Measurements from ENCODE around the gene MFSD12. TPM values are rescaled to one million over a fixed set of nuclear protein-coding genes. Genes with fewer than 3 reads are reported as not detected.

Gene MFSD12
- total RNA-seq, result 77.8 and 117 TPM in 2 replicates

DNA sequence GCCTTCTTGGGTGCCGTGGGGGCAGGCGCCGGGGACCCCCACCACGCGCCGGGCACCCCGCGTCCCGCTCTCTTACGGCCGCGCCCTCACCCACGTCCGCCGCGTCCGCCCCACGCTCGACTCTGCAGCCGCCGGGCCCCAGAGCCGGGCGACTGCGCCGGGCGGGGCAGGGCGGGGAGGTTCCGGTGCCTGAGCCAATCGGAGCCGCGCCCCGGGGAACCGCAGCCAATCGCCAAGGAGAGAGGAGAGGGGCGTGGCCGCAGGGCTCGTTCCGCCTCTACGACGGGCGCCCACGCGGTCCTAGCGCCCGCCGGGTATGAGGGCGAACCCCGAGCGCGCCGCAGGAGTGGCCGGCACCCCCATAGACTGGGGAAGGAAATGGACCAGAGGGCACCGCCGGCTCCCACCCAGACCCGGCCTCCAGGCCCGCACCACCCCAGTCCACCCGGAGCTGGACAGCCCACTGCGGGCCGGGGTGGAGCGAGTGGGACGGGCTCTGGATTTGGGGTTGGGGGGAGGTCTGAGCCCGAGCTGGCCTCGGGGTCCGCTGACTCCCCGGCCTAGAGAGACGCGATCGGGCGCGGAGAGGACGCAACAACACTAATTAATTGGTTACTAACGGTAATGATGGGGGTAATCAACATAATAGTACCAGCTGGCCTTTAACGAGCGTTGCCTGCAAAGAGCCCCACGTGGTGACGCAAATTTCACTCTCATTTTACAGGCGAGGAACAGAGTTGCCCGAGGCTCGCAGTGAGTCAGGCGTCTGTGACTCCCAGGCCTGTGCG, at the start of gene MFSD12:
Gene MFSD12, minus strand, starts transcription at position 126 of the 788 bp plus-strand sequence. CDS start 183 bp downstream, outside the sequence.

DNA sequence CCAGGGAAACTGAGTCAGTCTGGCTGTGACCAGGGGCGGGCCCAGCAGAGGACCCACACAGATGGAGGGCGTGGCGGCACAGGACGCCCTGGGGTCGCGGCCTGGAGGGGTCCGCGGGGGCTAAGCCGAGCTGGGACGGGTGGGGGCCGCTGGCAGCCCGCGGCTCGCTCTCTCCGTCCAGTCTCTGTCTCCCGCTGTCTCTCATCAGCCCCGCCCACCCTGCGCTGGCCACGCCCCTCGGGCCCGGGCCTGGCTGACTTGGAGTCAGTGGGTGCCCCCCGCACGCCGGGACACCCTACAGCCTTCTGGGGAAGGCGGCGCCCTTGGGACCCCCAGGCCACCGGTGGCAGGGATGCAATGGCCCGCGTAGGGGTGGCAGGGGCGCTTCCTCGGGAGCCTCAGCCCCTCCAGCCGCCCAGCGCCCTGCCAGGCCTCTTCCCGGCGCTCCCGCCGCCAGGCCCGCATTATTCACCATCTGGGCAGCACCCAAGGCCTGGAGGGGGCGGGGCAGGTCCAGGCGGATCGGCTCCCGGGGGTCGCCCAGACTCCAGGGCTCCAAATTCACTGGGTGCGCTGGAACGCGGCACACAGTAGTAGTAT, 49.4 kb upstream of the MFSD12 start, which contains the start of gene TBXA2R:
Gene TBXA2R, minus strand, starts transcription at position 186 of the 600 bp plus-strand sequence. CDS start 6,241 bp downstream, outside the sequence.

DNA sequence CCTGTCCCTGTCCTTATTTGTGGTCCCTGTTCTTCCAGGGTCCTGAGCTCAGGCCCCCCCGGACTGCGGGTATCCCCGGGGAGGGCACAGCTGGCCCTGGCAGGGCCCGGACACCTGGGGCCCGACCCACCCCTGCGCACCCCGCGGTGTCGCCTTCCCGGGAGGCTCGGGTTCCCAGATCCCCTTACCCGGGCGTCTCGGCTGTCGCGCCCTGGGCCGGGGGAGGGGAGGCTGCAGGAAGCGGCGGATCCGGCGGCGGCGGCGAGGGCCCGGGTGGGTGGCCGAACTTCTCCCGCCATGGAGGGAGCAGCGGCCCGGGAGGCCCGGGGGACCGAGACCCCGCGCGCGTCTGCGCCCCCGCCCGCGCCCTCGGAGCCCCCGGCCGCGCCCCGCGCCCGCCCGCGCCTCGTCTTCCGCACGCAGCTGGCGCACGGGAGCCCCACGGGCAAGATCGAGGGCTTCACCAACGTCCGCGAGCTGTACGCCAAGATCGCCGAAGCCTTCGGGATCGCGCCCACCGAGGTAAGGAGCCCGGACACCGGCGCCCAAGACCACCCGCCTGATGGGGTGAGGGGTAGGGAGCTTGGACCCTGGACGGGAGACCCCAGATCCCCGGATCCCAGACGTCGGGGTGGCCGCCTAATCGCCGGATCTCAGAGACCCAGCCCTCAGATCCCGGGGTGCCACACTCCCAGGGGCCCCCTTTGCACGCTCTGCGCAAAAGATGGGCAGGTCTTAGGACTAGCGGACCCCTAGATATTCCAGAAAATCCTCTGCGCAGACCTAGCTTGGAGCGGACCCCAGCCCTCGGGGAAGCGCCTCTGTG, 28.1 kb upstream of the MFSD12 start, which contains the start of gene GIPC3:
Gene GIPC3, plus strand, starts transcription at position 178 of the 826 bp plus-strand sequence. Its CDS starts 120 bp downstream, at position 298.

DNA sequence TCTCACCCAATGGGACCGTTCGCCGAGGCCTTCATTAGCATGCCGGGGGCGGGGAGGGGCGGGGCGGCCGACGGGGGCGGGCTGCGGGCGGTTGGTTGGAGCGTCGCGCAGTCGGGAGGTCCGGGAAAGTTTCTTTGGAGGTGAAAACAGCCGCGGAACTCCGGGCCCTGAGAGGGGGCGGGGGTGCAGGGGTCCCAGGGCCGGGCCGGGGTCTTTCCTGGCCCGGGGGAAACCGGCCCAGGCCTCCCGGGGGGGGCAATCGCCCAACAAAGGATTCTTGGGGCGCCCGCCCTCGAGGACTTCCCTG, 15.4 kb upstream of the MFSD12 start, which contains the start of gene HMG20B:
Gene HMG20B, plus strand, starts transcription at position 90 of the 307 bp plus-strand sequence. CDS start 366 bp downstream, outside the sequence.

DNA sequence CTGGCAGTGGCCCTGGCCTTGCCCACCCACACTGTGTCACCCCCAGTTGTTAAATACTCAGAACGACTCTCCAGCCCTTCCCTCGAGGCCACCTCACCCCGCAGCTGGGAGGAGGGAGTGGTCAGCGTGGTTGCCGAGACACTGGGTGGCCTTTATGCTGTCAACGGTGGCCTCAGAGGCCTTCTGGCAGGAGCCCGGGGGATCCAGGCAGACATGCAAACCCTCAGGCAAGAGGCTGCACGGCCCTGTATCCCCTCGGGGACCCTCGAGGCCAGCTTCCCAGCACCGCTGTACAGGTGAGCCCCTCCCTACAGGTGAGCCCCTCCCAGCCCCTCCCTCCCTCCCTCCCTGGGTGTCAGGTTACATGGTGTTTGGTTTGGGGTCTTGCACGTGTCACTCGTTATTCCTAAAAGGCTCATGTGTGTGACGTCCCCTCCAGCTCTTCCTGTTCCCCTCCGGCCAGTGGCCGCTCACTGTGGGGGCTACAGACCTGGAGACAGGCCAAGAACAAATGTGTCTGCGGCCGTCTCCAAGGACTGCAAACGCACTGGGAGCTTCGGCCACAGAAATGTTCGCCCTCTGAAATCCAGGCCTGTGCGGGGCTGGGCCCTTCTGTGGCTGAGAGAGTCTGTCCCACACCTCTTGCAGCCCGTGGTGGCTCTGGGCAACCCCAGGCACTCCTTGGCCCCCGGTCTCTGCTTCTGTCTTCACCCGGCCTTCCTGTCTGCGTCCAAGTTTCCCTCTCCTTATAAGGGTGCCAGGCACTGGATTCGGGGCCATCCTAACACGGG, 18.2 kb downstream of the MFSD12 start, which contains the start of gene TEKTIP1:
Gene TEKTIP1, plus strand, starts transcription at position 210 of the 791 bp plus-strand sequence. Its CDS starts 4 bp downstream, at position 214.

DNA sequence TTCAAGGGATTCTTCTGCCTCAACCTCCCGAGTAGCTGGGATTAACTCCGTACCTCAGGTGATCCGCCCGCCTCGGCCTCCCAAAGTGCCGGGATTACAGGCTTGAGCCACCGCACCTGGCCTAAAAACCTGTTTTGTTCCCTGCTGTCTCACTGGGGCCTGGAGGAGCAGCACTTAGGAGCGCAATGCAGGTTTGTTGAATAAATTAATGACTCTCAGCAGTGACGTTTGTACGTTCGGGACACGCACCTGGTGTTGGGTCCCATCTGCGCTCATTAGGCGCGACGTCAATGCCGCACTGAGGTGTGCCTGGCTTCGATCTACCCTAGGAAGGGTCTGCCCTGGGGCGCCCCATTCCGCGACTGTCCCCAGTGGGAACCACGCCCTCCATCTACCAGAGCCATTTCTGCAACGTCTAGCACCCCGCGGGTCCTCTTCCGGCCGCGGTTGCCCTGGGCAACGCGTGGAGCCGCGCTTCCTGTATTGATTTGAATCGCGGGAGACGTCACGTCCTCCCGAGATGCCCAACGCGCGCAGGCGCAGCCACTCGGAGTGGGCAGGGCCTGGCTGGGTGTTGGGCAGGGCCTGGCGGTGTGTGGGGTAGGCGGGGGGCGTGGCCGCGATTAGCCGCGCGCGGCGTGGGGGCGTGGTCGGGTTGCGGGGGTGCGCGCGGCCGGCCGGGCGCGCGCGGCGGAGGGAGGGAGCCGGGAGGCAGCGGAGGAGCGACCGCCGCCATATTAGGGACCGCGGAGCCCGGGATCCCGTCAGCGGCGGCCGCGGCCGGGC, 51.6 kb downstream of the MFSD12 start, which contains the start of gene FZR1:
Gene FZR1, plus strand, starts transcription at position 714 of the 786 bp plus-strand sequence. CDS start 16,679 bp downstream, outside the sequence.

DNA sequence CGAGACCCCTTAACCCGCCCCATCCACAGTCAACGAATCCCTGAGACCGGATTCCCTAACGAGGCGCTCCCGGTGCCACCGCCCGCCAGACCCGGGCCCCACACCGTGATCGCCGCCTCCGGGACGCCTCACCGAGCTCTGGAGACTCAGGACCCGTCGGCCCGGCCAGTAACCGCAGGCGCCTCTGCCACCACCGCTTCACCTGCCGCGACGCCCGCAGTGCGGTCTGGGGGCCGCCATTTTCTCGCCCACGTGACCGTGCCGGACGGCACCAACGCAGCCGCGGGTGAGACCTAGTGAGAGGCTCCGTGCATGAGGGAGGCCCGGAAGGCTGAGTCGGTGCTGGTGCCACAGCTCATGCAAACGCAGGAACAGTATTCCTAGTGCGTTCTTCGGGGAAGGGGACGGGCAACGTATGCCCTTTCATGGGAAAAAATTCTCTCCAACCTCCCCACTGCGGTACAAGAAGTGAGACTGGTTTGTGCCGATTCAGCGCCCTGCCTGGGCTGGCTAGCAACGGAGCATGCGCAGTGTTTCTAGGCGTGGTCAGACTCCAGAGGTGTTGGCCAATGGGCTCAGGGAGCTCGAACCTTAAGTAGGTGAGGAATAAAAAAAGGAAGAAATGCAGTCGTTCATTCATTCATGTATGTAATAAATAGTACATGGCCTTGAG, 56.8 kb downstream of the MFSD12 start, which contains the start of gene DOHH:
Gene DOHH, minus strand, starts transcription at position 246 of the 673 bp plus-strand sequence. CDS start 3,860 bp downstream, outside the sequence.

Other genes with a start within 250 kb of the MFSD12 start
- 65.7 and 67.1 TPM in 2 replicates for gene NFIC, start 191.0 kb downstream of the MFSD12 start, total RNA-seq
- gene SMIM24, start 77.1 kb downstream of the MFSD12 start, total RNA-seq, result not detected in 2 replicates
- gene SMIM44, start 74.1 kb downstream of the MFSD12 start, total RNA-seq, result not detected in 2 replicates
- gene DOHH, start 56.9 kb downstream of the MFSD12 start, total RNA-seq, result 15.1 and 21.5 TPM in 2 replicates
- 39.5 and 61.0 TPM in 2 replicates for gene FZR1, start 51.3 kb downstream of the MFSD12 start, total RNA-seq
- not detected in 2 replicates for gene TEKTIP1, start 18.4 kb downstream of the MFSD12 start, total RNA-seq
- gene HMG20B, start 15.4 kb upstream of the MFSD12 start, total RNA-seq, result 74.5 and 87.6 TPM in 2 replicates
- gene GIPC3, start 27.9 kb upstream of the MFSD12 start, total RNA-seq, result under 0.01 TPM in 1 of 2 replicates, not detected in the other
- gene TBXA2R, start 49.3 kb upstream of the MFSD12 start, total RNA-seq, result 1.4 and 1.6 TPM in 2 replicates
- 29.1 and 34.2 TPM in 2 replicates for gene CACTIN, start 69.2 kb upstream of the MFSD12 start, total RNA-seq
- gene PIP5K1C, start 142.9 kb upstream of the MFSD12 start, total RNA-seq, result 18.8 and 25.5 TPM in 2 replicates
- gene TJP3, start 150.8 kb upstream of the MFSD12 start, total RNA-seq, result under 0.01 and 0.12 TPM in 2 replicates
- gene APBA3, start 204.1 kb upstream of the MFSD12 start, total RNA-seq, result 19.6 and 20.5 TPM in 2 replicates
- gene MRPL54, start 205.1 kb upstream of the MFSD12 start, total RNA-seq, result 37.2 and 39.9 TPM in 2 replicates
- not detected in 2 replicates for gene RAX2, start 214.6 kb upstream of the MFSD12 start, total RNA-seq
- gene MATK, start 228.8 kb upstream of the MFSD12 start, total RNA-seq, result not detected in 2 replicates